Body of pancreas (tissue), 4 donors: ENCODE data around the gene P2RX7. TPM values are rescaled to one million over a fixed set of nuclear protein-coding genes. Genes with fewer than 3 reads are reported as not detected.
A peak's percentile ranks its signal among the peaks of the same experiment; 100 is the strongest.

Source experiments
- ATAC-seq: fragments of 150-250 bp; one replicate; pipeline ENCODE4 v1.9.1; 2016
- DNase-seq, 4 donors: peaks; one replicate each; pipeline ENCODE4 v3.0.0-alpha.2; 2019
- H3K27ac ChIP-seq, 4 donors: fragments of 200-600 bp; sonication (generic); 1 replicate in 3 of 4; 2 replicates in 1 of 4; pipeline versions ENCODE4 v1.5.1 to v1.6.1; 2016 to 2019; ENCODE audit warnings: mild to moderate bottlenecking in 1 of 4, mixed read lengths in 1 of 4, moderate library complexity in 1 of 4
- H3K27me3 ChIP-seq, 2 donors: fragments of 200-600 bp; sonication (generic); one replicate each; pipeline ENCODE4 v1.6.0; 2016; ENCODE audit warnings: mild to moderate bottlenecking in 1 of 2
- H3K36me3 ChIP-seq, 2 donors: fragments of 200-600 bp; sonication (generic); replicated peaks in 1 of 2; 2 replicates each; pipeline ENCODE4 v1.5.1; 2016; ENCODE audit warnings: low read depth in 2 of 2; ENCODE audit not compliant: insufficient read depth in 1 of 2
- H3K4me1 ChIP-seq: fragments of 200-600 bp; sonication (generic); one replicate; pipeline ENCODE4 v1.6.0; 2016
- H3K4me3 ChIP-seq, 2 donors: fragments of 200-600 bp; sonication (generic); 1 replicate in 1 of 2; 2 replicates in 1 of 2; pipeline ENCODE4 v1.5.1; 2016 to 2019
- H3K9me3 ChIP-seq, 3 donors: fragments of 200-600 bp; sonication (generic); 1 replicate in 2 of 3; 2 replicates in 1 of 3; pipeline ENCODE4 v1.5.1; 2016
- POLR2A ChIP-seq, 3 donors: fragments of 450-650 bp; IDR thresholded peaks; one replicate each; pipeline ENCODE4 v1.6.1; 2016; ENCODE audit warnings: antibody characterized with exemption in 3 of 3, mild to moderate bottlenecking in 2 of 3
- WGBS, 2 donors: methylation state at CpG; one replicate each; pipeline ENCODE4 v1.1.5; 2017; 5-methylcytosine and 5-hydroxymethylcytosine counted together
- intact Hi-C: fragments of 100-400 bp; cut with DNase I; formaldehyde crosslinking; loops from one replicate; pipeline ENCODE4 v1.15.1; 2023
- small RNA-seq: library from RNA; depleted of rRNA; stranded (forward); fragments of <200 nt; gene quantifications from one replicate; pipeline ENCODE3, GENCODE V24; 2016
- total RNA-seq, 2 donors: library from RNA; depleted of rRNA; stranded (reverse); fragments of >200 nt; gene quantifications; one replicate each; pipeline ENCODE4 v1.1.0, GENCODE V29; 2016
- TF ChIP-seq, protein P1 (sequence below), 7 experiments: fragments of 450-650 bp in 4 of 7; fragments of 200-600 bp in 3 of 7; sonication (generic) in 3 of 7; IDR thresholded peaks; one replicate each; pipeline ENCODE4 v1.5.1; 2016 to 2019; ENCODE audit warnings: antibody characterized with exemption in 7 of 7

Gene P2RX7
- total RNA-seq, 2 donors from 2014 or later, result 1.0 to 1.6 TPM

DNA sequence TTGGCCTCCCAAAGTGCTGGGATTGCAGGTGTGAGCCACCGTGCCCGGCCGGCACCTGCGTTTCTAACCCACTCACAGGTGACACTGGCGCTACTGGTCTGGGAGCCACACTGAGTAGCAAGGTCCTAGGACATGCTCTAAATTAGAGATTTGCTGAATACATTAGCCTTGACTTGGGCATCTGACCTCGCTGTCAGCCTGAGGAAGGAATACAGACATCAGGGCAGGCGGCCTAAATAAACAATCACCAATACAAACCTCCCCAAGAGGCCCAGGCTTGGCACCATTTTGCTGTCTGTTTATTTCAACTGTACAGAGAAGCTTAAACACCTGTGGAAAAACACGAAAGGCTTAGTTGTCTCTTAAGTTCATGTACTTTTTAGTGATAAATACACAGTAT, 104.7 kb downstream of the P2RX7 start:
- WGBS, 2 donors, result 29 to 34% methylated on average over 8 of the region's 8 CpGs
- Histone ChIP-seq H3K4me1 (peaks cover 27% of the 10 kb centered on the region), H3K36me3 (peaks cover 0 to 11% of the 10 kb centered on the region in 2 donors), H3K27ac (peak overlapping the region; percentile 58 to 65 (median 58)), H3K4me3 (no peak overlapping the region), H3K9me3 (no peaks in the 10 kb centered on the region), H3K27me3 (no peaks in the 10 kb centered on the region)
- ATAC-seq (peak; percentile 71), DNase-seq (peak; percentile 66 to 85 (median 83))
- TF ChIP-seq, protein P1, sequence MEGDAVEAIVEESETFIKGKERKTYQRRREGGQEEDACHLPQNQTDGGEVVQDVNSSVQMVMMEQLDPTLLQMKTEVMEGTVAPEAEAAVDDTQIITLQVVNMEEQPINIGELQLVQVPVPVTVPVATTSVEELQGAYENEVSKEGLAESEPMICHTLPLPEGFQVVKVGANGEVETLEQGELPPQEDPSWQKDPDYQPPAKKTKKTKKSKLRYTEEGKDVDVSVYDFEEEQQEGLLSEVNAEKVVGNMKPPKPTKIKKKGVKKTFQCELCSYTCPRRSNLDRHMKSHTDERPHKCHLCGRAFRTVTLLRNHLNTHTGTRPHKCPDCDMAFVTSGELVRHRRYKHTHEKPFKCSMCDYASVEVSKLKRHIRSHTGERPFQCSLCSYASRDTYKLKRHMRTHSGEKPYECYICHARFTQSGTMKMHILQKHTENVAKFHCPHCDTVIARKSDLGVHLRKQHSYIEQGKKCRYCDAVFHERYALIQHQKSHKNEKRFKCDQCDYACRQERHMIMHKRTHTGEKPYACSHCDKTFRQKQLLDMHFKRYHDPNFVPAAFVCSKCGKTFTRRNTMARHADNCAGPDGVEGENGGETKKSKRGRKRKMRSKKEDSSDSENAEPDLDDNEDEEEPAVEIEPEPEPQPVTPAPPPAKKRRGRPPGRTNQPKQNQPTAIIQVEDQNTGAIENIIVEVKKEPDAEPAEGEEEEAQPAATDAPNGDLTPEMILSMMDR (IDR thresholded peaks at IDR 0.05), result no peak
- TF ChIP-seq POLR2A (IDR thresholded peaks at IDR 0.05), result no peak
- intact Hi-C loops, result no loop called here

Small RNA genes lying within 50 kb of the gene (small RNA-seq; reads per million reads assigned to genes)
- not detected for gene AC079602.1
- not detected for gene RF00156
- gene Z98941.1, result not detected

Other genes starting within 250 kb of the P2RX7 start
- gene SPPL3, start 228.5 kb upstream of the P2RX7 start, total RNA-seq, result 10 to 100 TPM; 13.5 to 16.5 TPM
- 10 to 100 TPM; 11.9 to 13.2 TPM for gene HNF1A, start 154.3 kb upstream of the P2RX7 start, total RNA-seq
- 10 to 100 TPM in 1 of 2 donors, 1 to 10 TPM in 1; 6.7 to 11.5 TPM for gene C12orf43, start 116.4 kb upstream of the P2RX7 start, total RNA-seq
- gene OASL, start 93.6 kb upstream of the P2RX7 start, total RNA-seq, result 1 to 10 TPM in 1 of 2 donors, under 1 TPM in 1; 0.78 to 1.3 TPM
- gene P2RX4, start 77.3 kb downstream of the P2RX7 start, total RNA-seq, result 10 to 100 TPM; 50.1 to 58.1 TPM
- 10 to 100 TPM; 17.4 to 70.5 TPM for gene CAMKK2, start 163.8 kb downstream of the P2RX7 start, total RNA-seq
- 100 to 1,000 TPM; 111 to 135 TPM for gene ANAPC5, start 219.5 kb downstream of the P2RX7 start, total RNA-seq